ENCODE data around the gene WDR81.
"Not testable (repeated sequence)": the region's sequence is repeated elsewhere in the genome, so short reads cannot be mapped to it uniquely, and the experiment has no call there.

WDR81 gene

GRCh38 chr17:1724351-1724868, at the start of gene WDR81:
Gene WDR81 (plus strand): TSS chr17:1724704. CDS start chr17:1724960, 256 bp downstream.
- peak; percentile 86 for DNase-seq

GRCh38 chr17:1676401-1676800, 48.1 kb upstream of the WDR81 start:
- DNase-seq = no peak

- DNase-seq = no peak
Observed at GRCh38 chr17:1683459-1683858, 41.0 kb upstream of the WDR81 start.

GRCh38 chr17:1684378-1685189, 39.9 kb upstream of the WDR81 start, which contains the start of gene PRPF8:
Gene PRPF8 (minus strand): TSS chr17:1684867. CDS start chr17:1684571, 296 bp downstream.
- DNase-seq = peak; percentile 97

- DNase-seq = no peak
Observed at GRCh38 chr17:1686086-1686485, 38.4 kb upstream of the WDR81 start.

GRCh38 chr17:1688405-1688804, 36.1 kb upstream of the WDR81 start:
- not testable (repeated sequence) for DNase-seq

- no peak for DNase-seq
Observed at GRCh38 chr17:1690544-1691221, 33.8 kb upstream of the WDR81 start.

GRCh38 chr17:1693339-1693738, 31.2 kb upstream of the WDR81 start:
- DNase-seq = peak; percentile 32

- DNase-seq = no peak
Observed at GRCh38 chr17:1695365-1695764, 29.1 kb upstream of the WDR81 start.

- no peak for DNase-seq
Observed at GRCh38 chr17:1697681-1698080, 26.8 kb upstream of the WDR81 start.

GRCh38 chr17:1699891-1700290, 24.6 kb upstream of the WDR81 start:
- DNase-seq = not testable (repeated sequence)

GRCh38 chr17:1703063-1703462, 21.4 kb upstream of the WDR81 start:
- DNase-seq = no peak

GRCh38 chr17:1705004-1705403, 19.5 kb upstream of the WDR81 start:
- no peak for DNase-seq

GRCh38 chr17:1707107-1707506, 17.4 kb upstream of the WDR81 start:
- no peak for DNase-seq

- DNase-seq = not testable (repeated sequence)
Observed at GRCh38 chr17:1708791-1709346, 15.6 kb upstream of the WDR81 start.

- peak; percentile 26 for DNase-seq
Observed at GRCh38 chr17:1709403-1709951, 15.0 kb upstream of the WDR81 start.

- peak; percentile 76 for DNase-seq
Observed at GRCh38 chr17:1709971-1710806, 14.3 kb upstream of the WDR81 start, which contains the start of gene TLCD2. Gene TLCD2 (minus strand): TSS chr17:1710377. CDS start chr17:1710242, 135 bp downstream.

- peak; percentile 38 for DNase-seq
Observed at GRCh38 chr17:1710807-1711553, 13.5 kb upstream of the WDR81 start.

- DNase-seq = no peak
Observed at GRCh38 chr17:1711804-1712203, 12.7 kb upstream of the WDR81 start.

- DNase-seq = no peak
Observed at GRCh38 chr17:1712271-1712670, 12.2 kb upstream of the WDR81 start.

- no peak for DNase-seq
Observed at GRCh38 chr17:1713160-1713877, 11.2 kb upstream of the WDR81 start.

Measured in fibroblast of skin of right biceps (primary cell).